LHCN-M2 (cell line): ENCODE data around the gene IL32. TPM values are rescaled to one million over a fixed set of nuclear protein-coding genes. Genes with fewer than 3 reads are reported as not detected.
A peak's percentile ranks its signal among the peaks of the same experiment; 100 is the strongest.

ENCODE experiments used
- DNase-seq: peaks from one replicate; pipeline ENCODE4 v3.0.0-alpha.2; 2012; ENCODE audit warnings: low read depth
- total RNA-seq: library from RNA; depleted of rRNA; stranded (reverse); fragments of >200 nt; gene quantifications from 2 replicates; pipeline ENCODE4 v1.2.3, GENCODE V29; 2014

The IL32 gene
- total RNA-seq, 1 experiment from 2014 or later, result 12.3 TPM

GRCh38 chr16:3027983-3028715 is 37.3 kb upstream of the IL32 start:
- DNase-seq, result peak; percentile 27

- no peak for DNase-seq
Measured at GRCh38 chr16:3028716-3029319, 36.6 kb upstream of the IL32 start.

- no peak for DNase-seq
Measured at GRCh38 chr16:3029491-3030221, 35.8 kb upstream of the IL32 start.

- no peak for DNase-seq
Measured at GRCh38 chr16:3030222-3031212, 34.9 kb upstream of the IL32 start.

GRCh38 chr16:3032624-3033023 is 32.8 kb upstream of the IL32 start:
- DNase-seq, result no peak

- no peak for DNase-seq
Measured at GRCh38 chr16:3035289-3035971, 30.0 kb upstream of the IL32 start.

GRCh38 chr16:3035972-3036725 is 29.3 kb upstream of the IL32 start:
- no peak for DNase-seq

- DNase-seq, result no peak
Measured at GRCh38 chr16:3036726-3037315, 28.6 kb upstream of the IL32 start, which contains the start of gene BICDL2. Gene BICDL2, minus strand, starts transcription at chr16:3036944. Its CDS starts 1,448 bp downstream, at chr16:3035496.

- no peak for DNase-seq
Measured at GRCh38 chr16:3038256-3038655, 27.2 kb upstream of the IL32 start.

- DNase-seq, result no peak
Measured at GRCh38 chr16:3038896-3039295, 26.5 kb upstream of the IL32 start.

- no peak for DNase-seq
Measured at GRCh38 chr16:3042376-3042775, 23.1 kb upstream of the IL32 start.

- DNase-seq, result no peak
Measured at GRCh38 chr16:3044708-3045107, 20.7 kb upstream of the IL32 start.

- no peak for DNase-seq
Measured at GRCh38 chr16:3045758-3046640, 19.4 kb upstream of the IL32 start, which contains the start of gene MMP25. Gene MMP25, plus strand, starts transcription at chr16:3046561. Its CDS starts 357 bp downstream, at chr16:3046918.

- DNase-seq, result no peak
Measured at GRCh38 chr16:3046641-3047386, 18.6 kb upstream of the IL32 start.

- DNase-seq, result no peak
Measured at GRCh38 chr16:3047387-3047720, 18.1 kb upstream of the IL32 start.

- no peak for DNase-seq
Measured at GRCh38 chr16:3049921-3050481, 15.4 kb upstream of the IL32 start.

- no peak for DNase-seq
Measured at GRCh38 chr16:3050487-3050886, 15.0 kb upstream of the IL32 start.

GRCh38 chr16:3051009-3051408 is 14.4 kb upstream of the IL32 start:
- DNase-seq, result no peak
